IPS-18a (cell line): ENCODE measurements around the gene GPC6.
"Not testable (repeated sequence)": the region's sequence is repeated elsewhere in the genome, so short reads cannot be mapped to it uniquely, and the experiment has no call there.

ENCODE experiments used
- H3K27ac ChIP-seq: one replicate; pipeline ENCODE4 v1.5.1; 2013; ENCODE audit warnings: low read length
- H3K27me3 ChIP-seq: one replicate; pipeline ENCODE4 v1.6.1; 2013; ENCODE audit warnings: mild to moderate bottlenecking, low read length; ENCODE audit not compliant: control insufficient read depth, insufficient read depth
- H3K36me3 ChIP-seq: one replicate; pipeline ENCODE4 v1.6.1; 2013; ENCODE audit warnings: low read depth, low read length; ENCODE audit not compliant: control insufficient read depth
- H3K4me1 ChIP-seq: one replicate; pipeline ENCODE4 v1.6.1; 2013; ENCODE audit warnings: low read depth, low read length; ENCODE audit not compliant: control insufficient read depth
- H3K4me3 ChIP-seq: one replicate; pipeline ENCODE4 v1.5.1; 2013; ENCODE audit warnings: low read length
- H3K9ac ChIP-seq: one replicate; pipeline ENCODE4 v1.6.1; 2013; ENCODE audit warnings: mild to moderate bottlenecking, low read length, moderate library complexity
- H3K9me3 ChIP-seq: one replicate; pipeline ENCODE4 v1.6.1; 2013; ENCODE audit warnings: low read depth, low read length; ENCODE audit not compliant: control insufficient read depth

The GPC6 gene

DNA sequence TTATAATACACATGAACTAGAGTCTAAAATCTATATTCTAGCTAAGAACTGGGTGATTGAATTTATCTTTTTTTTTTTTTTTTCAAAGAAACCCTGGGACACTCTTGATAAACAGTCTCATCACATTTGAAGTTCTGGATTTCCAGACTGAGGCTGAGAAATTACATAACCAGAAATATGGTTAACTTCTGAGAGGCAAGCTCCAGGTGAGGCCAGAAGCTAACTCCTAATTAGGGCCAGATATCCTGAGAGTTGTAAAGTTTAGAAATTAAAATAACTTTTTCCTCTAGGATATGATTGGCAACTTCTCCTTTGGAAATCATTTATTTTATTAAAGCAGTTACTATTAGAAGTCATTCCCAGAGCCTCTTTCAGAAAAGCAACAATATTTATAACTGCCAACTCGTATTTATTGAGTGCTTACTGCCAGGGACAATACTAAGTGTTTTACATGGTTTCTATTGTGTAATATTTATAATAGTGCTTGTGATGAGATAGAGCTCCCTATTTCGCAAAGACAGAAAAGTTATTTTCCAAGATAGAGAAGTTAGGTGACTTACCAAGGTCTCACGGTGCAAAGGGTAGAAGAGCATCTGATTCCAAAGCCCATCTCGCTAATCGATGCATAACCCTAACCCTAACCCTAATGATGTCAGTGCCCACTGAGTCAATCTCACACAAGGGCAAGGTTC lies 1065.2 kb downstream of the GPC6 start:
- Histone ChIP-seq H3K9me3 (no peaks in the 10 kb centered on the region), H3K4me1 (no peaks in the 10 kb centered on the region), H3K27me3 (no peaks in the 10 kb centered on the region), H3K36me3 (no peaks in the 10 kb centered on the region), H3K27ac (no peak overlapping the region), H3K4me3 (no peak overlapping the region), H3K9ac (no peak overlapping the region)

DNA sequence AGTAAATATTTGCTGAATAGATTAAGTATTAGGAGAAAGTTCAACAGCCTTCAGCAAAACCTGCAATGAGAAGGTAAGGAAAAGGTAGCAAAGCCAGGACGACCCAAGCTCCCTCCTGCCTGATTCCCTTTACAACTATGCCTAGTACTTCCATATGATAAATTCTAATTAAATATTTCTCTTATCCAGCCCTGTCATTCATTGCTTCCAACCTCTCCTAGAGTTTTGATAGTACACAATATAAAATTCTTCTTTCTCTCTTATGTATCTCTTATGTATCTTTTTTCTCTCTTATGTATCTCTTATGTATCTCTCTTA lies 1065.7 kb downstream of the GPC6 start:
- Histone ChIP-seq H3K36me3 (no peaks in the 10 kb centered on the region), H3K27me3 (no peaks in the 10 kb centered on the region), H3K27ac (no peak overlapping the region), H3K4me1 (no peaks in the 10 kb centered on the region), H3K4me3 (no peak overlapping the region), H3K9me3 (no peaks in the 10 kb centered on the region), H3K9ac (no peak overlapping the region)

DNA sequence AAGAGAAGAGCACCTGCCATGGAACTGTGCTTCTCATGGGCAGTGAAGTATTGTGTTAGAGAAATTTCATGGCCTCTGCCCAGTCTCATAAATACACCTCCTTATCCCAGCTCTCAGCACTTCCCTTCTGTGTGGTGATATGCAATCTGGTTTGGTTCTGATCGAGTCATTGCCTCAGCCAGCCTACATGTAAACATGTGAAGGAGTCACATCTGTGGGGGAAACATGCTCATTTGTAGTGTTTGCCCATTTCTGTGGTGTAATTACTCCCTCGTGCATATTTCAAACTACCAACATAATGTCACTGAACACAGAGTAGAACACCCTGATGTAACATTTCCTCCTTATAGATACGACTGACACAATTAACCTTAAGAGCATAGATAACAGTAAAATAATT lies 1069.9 kb downstream of the GPC6 start:
- H3K4me1 ChIP-seq = no peaks in the 10 kb centered on the region
- H3K36me3 ChIP-seq = no peaks in the 10 kb centered on the region
- H3K9me3 ChIP-seq = no peaks in the 10 kb centered on the region
- no peaks in the 10 kb centered on the region for H3K27me3 ChIP-seq
- H3K4me3 ChIP-seq = no peak overlapping the region
- H3K9ac ChIP-seq = no peak overlapping the region
- H3K27ac ChIP-seq = no peak overlapping the region

DNA sequence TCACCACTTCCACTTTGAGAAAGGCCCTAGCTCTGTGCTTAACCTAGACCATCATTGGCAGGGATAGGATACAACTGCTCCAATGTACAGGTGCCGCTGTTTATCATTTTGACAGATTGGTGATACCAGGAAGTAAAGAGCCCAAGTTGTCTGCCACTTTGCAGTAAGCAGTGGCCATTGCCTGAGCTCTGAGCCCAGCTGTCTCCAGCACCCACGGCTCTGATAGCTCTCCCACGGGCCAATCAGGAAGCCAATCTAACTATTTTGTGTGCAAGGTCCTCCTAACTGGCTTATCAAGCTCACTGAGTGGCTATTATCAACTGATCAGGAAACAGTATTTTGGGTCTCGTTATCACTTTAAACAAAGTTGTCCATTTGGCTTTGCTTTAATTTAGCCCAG lies 1071.7 kb downstream of the GPC6 start:
- H3K9me3 ChIP-seq = no peaks in the 10 kb centered on the region
- H3K9ac ChIP-seq = no peak overlapping the region
- no peaks in the 10 kb centered on the region for H3K36me3 ChIP-seq
- no peak overlapping the region for H3K4me3 ChIP-seq
- H3K27me3 ChIP-seq = no peaks in the 10 kb centered on the region
- peaks cover 2% of the 10 kb centered on the region for H3K4me1 ChIP-seq
- H3K27ac ChIP-seq = no peak overlapping the region

DNA sequence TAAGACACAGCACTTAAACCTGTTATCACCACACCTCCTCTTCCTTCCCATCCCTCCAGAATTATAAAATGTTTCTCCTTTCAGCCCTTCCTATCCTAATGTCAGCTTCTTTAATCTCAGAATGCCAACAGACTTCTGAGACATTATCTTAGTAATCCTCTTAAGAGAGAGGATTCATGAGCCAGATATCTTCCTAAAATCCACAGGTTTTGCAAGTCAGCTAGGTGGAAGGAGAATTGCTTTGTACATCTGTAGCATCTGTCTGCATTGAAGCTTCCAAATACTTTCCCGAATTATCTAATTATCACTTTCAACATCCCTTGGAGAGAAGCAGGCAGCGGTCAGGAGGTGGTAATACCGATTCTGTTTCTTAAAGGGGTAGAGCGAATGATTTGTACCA lies 1073.8 kb downstream of the GPC6 start:
- Histone ChIP-seq H3K27ac (no peak overlapping the region), H3K4me1 (peaks cover 14% of the 10 kb centered on the region), H3K9me3 (no peaks in the 10 kb centered on the region), H3K9ac (no peak overlapping the region), H3K36me3 (no peaks in the 10 kb centered on the region), H3K4me3 (no peak overlapping the region), H3K27me3 (no peaks in the 10 kb centered on the region)

DNA sequence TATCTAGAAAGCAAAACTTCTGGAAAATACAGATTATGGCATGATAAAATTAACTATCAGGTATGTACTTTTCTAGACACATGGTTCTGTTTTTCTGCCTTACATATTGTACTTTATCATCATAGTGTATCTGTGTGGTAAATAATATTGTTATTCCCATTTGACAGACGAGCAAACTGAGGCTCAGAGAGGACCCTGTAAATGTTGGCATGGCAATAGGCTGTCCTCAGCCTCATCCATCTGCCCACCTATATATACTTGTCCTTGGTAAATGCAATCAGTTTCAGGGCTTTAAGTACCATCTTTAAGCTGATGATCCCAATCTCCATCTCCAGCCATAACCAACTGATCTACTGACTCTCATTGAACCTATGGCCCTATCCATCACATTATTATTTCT lies 1074.9 kb downstream of the GPC6 start:
- Histone ChIP-seq H3K9me3 (no peaks in the 10 kb centered on the region), H3K27ac (no peak overlapping the region), H3K36me3 (no peaks in the 10 kb centered on the region), H3K4me1 (peaks cover 14% of the 10 kb centered on the region), H3K27me3 (no peaks in the 10 kb centered on the region), H3K9ac (no peak overlapping the region), H3K4me3 (no peak overlapping the region)

DNA sequence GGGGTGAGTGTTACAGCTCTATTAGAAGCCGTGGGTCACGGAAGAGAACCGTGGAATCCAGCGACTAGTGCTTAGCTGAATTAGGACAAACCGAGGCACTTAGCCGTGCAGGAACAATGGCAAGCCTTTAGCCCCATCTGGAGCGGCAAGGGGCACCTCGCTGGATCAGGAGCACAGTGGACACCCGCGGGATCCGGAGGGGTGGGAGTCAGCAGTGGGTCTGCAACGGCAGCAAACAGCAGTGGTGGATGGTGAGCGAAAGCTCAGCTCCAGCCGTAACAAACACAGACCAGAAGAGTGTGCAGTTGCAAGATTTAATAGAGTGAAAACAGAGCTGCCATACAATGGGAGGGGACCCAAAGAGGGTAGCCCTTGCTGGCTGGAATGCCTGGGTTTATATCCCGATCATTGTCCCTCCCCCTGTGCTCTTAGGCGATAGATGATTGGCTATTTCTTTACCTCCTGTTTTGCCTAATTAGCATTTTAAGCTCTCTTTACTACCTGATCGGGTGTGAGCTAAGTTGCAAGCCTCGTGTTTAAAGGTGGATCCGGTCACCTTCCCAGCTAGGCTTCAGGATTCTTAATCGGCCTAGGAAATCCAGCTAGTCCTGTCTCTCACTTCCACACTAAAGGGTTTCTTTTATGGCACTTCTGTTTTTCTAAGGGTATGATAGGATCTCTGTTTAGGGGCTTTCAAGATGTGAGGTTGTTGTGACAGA lies 1076.4 kb downstream of the GPC6 start:
- peaks cover 14% of the 10 kb centered on the region for H3K4me1 ChIP-seq
- H3K36me3 ChIP-seq, H3K4me3 ChIP-seq, H3K27me3 ChIP-seq, H3K9me3 ChIP-seq, H3K9ac ChIP-seq, H3K27ac ChIP-seq: not testable (repeated sequence)

DNA sequence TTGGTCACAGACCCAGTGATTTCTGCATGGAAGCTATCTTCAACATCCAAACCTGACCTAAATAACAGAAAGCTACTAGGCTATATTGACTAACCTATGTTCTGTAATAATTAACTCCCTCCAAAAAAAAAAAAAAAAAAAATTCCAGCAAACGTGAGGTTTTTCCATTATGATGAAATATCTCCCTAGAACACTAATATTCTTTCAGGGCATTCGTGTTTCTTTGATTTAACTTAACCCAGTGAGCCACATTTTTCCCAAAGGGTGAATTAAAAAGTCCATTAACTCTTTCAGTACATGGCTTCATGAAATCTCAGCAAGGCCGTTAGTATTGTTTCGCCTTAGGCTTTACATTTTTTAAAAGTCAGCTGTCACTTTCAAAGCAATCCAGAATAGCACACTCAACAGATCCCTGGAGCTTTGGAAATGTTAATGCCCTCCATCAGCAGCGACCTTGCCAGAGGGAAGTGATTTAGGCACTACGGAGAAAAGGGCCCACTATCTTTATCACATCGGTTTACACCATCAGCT lies 1077.1 kb downstream of the GPC6 start:
- no peak overlapping the region for H3K4me3 ChIP-seq
- H3K36me3 ChIP-seq = no peaks in the 10 kb centered on the region
- no peaks in the 10 kb centered on the region for H3K9me3 ChIP-seq
- H3K9ac ChIP-seq = no peak overlapping the region
- H3K4me1 ChIP-seq = peaks cover 14% of the 10 kb centered on the region
- H3K27me3 ChIP-seq = no peaks in the 10 kb centered on the region
- H3K27ac ChIP-seq = no peak overlapping the region

DNA sequence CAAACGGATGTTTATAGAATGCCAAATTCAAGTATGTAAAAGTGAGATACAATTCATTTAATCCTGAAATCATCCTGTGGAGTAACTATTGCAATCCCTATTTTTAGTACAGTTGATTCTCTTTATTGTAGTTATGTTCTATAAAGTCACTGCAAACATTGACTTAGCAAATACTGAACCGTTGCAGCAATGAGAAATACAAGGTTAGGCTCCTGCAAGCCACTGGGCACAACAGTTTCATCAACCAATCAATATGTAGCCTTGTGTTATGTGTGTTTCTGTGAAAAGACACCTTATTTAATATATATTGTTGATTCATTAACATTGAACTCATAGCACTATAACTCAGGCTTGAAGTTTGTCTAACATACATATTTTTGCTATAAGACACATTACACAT lies 1078.4 kb downstream of the GPC6 start:
- no peak overlapping the region for H3K9ac ChIP-seq
- H3K27ac ChIP-seq = no peak overlapping the region
- H3K36me3 ChIP-seq = no peaks in the 10 kb centered on the region

DNA sequence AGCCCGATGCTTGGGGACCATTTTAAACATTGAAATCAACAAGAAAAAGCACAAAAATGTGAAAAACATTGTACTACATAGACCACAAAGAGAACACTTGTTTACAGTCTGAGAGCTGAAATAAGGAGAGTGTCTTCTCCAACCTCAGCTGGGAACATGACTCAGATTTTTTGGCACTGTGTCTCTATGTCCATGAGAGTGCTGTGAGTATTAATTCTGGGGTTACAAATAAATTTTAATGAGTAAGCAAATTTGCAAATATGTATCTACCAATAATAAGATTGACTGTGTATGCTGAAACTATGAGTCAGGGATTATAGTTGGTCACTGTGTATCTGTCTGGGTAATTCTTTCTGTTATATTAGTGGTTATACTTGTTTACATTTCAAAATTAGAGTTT lies 1078.9 kb downstream of the GPC6 start:
- no peak overlapping the region for H3K27ac ChIP-seq
- H3K36me3 ChIP-seq = no peaks in the 10 kb centered on the region
- no peaks in the 10 kb centered on the region for H3K27me3 ChIP-seq
- no peak overlapping the region for H3K4me3 ChIP-seq
- H3K4me1 ChIP-seq = peaks cover 14% of the 10 kb centered on the region
- no peak overlapping the region for H3K9ac ChIP-seq
- H3K9me3 ChIP-seq = no peaks in the 10 kb centered on the region

More for the DNA sequence above, 1078.4 kb downstream of the GPC6 start:
- no peaks in the 10 kb centered on the region for H3K9me3 ChIP-seq
- peaks cover 14% of the 10 kb centered on the region for H3K4me1 ChIP-seq
- no peaks in the 10 kb centered on the region for H3K27me3 ChIP-seq
- H3K4me3 ChIP-seq = no peak overlapping the region

DNA sequence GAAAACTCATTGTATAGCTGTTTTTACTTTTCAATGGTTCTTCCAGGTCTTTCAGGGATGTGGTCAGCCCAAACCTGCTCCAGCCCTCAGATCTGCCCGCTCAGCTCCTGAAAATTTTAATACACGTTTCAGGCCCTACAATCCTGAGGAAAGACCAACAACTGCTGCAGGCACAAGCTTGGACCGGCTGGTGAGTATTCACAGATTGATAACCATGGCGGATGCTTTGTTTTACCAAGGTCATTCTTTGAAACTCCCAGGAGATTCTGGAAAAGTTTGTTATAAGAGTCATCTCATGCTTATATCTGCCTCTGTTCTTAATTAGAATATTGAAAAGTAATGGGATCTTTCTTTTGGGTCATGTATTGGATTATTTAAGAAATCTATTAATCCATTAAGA lies 1079.3 kb downstream of the GPC6 start:
- no peaks in the 10 kb centered on the region for H3K36me3 ChIP-seq
- no peaks in the 10 kb centered on the region for H3K9me3 ChIP-seq
- no peaks in the 10 kb centered on the region for H3K27me3 ChIP-seq
- no peak overlapping the region for H3K27ac ChIP-seq
- H3K9ac ChIP-seq = no peak overlapping the region
- H3K4me3 ChIP-seq = no peak overlapping the region
- peaks cover 14% of the 10 kb centered on the region for H3K4me1 ChIP-seq

DNA sequence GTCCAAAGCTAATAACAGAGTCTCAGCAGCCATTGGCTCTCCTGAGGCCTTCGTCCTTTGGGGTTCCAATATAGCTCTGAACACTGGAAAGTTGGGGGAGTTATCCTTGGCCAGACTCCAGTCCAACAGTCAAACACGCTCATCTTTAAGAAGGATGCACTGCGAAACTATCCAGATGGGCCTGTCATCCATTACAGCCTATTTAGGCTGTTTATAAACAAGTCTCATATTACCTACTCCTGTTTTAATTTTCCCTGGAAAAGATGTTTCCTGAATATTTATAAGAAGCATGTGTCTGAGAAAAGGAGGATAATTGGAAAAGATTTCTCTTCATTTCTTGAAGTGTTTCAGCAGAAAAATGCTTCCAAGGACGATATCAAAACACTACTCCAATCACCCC lies 1082.2 kb downstream of the GPC6 start:
- Histone ChIP-seq H3K9me3 (no peaks in the 10 kb centered on the region), H3K4me3 (no peak overlapping the region), H3K36me3 (no peaks in the 10 kb centered on the region), H3K4me1 (peaks cover 26% of the 10 kb centered on the region), H3K27ac (no peak overlapping the region), H3K9ac (no peak overlapping the region), H3K27me3 (no peaks in the 10 kb centered on the region)
